Stimulated activated CD4-positive, alpha-beta T cell treated with anti-CD3 and anti-CD28 coated beads, Interleukin-15, amount 100 ng/mL, for 1 hour (primary cell): ENCODE results near the gene PPARA.
A peak's percentile ranks its signal among the peaks of the same experiment; 100 is the strongest.

Experiments
- DNase-seq, 2 donors: peaks; one replicate each; pipeline ENCODE4 v3.0.0-alpha.2; 2020; ENCODE audit warnings: low read depth in 1 of 2, low spot score in 1 of 2

PPARA gene

GRCh38 chr22:46150034-46150654 is at the start of gene PPARA:
Gene PPARA, plus strand, starts transcription at chr22:46150526. Its CDS starts 47,858 bp downstream, at chr22:46198384.
- peak; percentile 76 to 81 for DNase-seq

- DNase-seq: no peak
These were observed 48.2 kb upstream of the PPARA start for GRCh38 chr22:46102159-46102558.

- DNase-seq: no peak
These were observed 47.6 kb upstream of the PPARA start for GRCh38 chr22:46102752-46103151.

- no peak for DNase-seq
These were observed 47.1 kb upstream of the PPARA start for GRCh38 chr22:46103181-46103580.

- DNase-seq: no peak
These were observed 46.7 kb upstream of the PPARA start for GRCh38 chr22:46103664-46104063.

GRCh38 chr22:46104170-46104880 is 46.0 kb upstream of the PPARA start:
- DNase-seq: no peak

- no peak for DNase-seq
These were observed 45.3 kb upstream of the PPARA start for GRCh38 chr22:46104881-46105493.

GRCh38 chr22:46105494-46106278 is 44.6 kb upstream of the PPARA start:
- DNase-seq: no peak

- DNase-seq: no peak
These were observed 43.9 kb upstream of the PPARA start for GRCh38 chr22:46106279-46107022.

- no peak for DNase-seq
These were observed 43.1 kb upstream of the PPARA start for GRCh38 chr22:46107089-46107664.

- DNase-seq: no peak
These were observed 42.4 kb upstream of the PPARA start for GRCh38 chr22:46107753-46108563.

- DNase-seq: no peak
These were observed 41.5 kb upstream of the PPARA start for GRCh38 chr22:46108564-46109473.

- no peak for DNase-seq
These were observed 40.8 kb upstream of the PPARA start for GRCh38 chr22:46109474-46110003.

- no peak for DNase-seq
These were observed 40.1 kb upstream of the PPARA start for GRCh38 chr22:46110215-46110614.

- no peak for DNase-seq
These were observed 38.5 kb upstream of the PPARA start for GRCh38 chr22:46111645-46112306.

GRCh38 chr22:46112405-46112804 is 37.9 kb upstream of the PPARA start:
- DNase-seq: no peak

GRCh38 chr22:46113110-46113909 is 37.0 kb upstream of the PPARA start:
- DNase-seq: no peak
